ENCODE measurements around the gene NGLY1. TPM values are rescaled to one million over a fixed set of nuclear protein-coding genes. Genes with fewer than 3 reads are reported as not detected.

Gene NGLY1
- total and polyA plus RNA-seq, 10 of the 15 experiments (the other 5 are each of a cell fraction or from before 2014, with no cell fraction given) = 29.8 to 73.5 (median 47.0) TPM

DNA sequence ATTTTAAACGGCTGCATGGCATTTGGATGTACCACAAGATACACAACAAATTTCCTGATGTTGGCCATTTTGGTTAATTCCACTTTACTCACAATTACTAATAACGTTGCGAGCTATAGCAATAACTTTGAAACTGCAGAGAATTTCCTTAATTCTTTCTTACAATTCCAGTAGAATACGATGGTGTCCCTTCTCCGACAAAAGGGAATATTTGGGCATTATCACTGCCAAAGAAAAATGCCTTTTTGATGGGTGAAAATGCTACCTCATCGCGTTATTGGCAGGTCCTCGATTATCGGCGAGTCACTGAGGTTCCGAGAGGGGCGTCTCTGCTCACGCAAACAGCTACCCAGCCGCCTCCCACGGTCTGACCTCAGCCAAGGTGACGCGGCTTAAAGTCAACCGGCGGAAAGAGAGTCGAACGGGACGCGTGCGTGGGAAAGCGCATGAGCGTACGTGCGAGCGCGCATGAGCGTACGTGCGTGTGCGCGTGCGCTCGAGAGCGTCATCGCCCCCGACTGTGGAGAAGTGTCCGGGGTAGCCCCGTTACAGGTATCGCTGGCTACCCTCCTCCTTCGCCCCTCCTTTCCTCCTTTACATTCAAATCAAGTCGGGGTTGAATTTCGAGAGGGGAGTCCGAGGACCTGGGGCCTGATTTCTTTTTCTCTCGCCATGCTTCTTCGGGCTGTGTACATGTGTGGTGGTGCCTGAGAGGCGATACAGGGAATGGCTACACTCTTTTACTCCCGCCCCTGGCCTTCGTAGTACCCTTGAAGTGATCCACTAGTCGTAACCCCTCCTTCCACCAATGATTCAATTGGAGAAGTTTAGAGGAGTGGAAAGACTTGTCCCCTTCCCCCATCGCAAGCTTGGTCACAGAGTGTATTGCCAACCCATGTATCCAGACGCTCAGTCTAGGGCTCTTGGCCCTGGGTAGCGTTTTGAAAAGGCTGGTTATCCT is 6.6 kb upstream of the NGLY1 start, which contains the start of gene OXSM (continued):
- TF ChIP-seq EED (IDR thresholded peaks at IDR 0.05; ENCODE audit: low read depth) = 0 out of 2 replicates have a peak, but pooled peaks have one; percentile 53
- TF ChIP-seq, protein P1, sequence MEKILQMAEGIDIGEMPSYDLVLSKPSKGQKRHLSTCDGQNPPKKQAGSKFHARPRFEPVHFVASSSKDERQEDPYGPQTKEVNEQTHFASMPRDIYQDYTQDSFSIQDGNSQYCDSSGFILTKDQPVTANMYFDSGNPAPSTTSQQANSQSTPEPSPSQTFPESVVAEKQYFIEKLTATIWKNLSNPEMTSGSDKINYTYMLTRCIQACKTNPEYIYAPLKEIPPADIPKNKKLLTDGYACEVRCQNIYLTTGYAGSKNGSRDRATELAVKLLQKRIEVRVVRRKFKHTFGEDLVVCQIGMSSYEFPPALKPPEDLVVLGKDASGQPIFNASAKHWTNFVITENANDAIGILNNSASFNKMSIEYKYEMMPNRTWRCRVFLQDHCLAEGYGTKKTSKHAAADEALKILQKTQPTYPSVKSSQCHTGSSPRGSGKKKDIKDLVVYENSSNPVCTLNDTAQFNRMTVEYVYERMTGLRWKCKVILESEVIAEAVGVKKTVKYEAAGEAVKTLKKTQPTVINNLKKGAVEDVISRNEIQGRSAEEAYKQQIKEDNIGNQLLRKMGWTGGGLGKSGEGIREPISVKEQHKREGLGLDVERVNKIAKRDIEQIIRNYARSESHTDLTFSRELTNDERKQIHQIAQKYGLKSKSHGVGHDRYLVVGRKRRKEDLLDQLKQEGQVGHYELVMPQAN (conservative IDR thresholded peaks at IDR 0.05) = peak; percentile 45; the same call in 1 of the 2 replicates
- TF ChIP-seq RAD51 (IDR thresholded peaks at IDR 0.05) = no peak
- no peak for TF ChIP-seq HCFC1 (IDR thresholded peaks at IDR 0.05; ENCODE audit: low read length)
- TF ChIP-seq SUPT20H (IDR thresholded peaks at IDR 0.05; ENCODE audit: borderline replicate concordance, control insufficient read depth, low read depth, low read length) = no peak
- peak; percentile 50; the same call in 1 of the 2 replicates for TF ChIP-seq GATAD2B (conservative IDR thresholded peaks at IDR 0.05; ENCODE audit: low read depth)
- no peak for TF ChIP-seq SPI1 (IDR thresholded peaks at IDR 0.05; ENCODE audit: borderline replicate concordance, insufficient read depth, low read depth, low read length)
- TF ChIP-seq, protein P2, sequence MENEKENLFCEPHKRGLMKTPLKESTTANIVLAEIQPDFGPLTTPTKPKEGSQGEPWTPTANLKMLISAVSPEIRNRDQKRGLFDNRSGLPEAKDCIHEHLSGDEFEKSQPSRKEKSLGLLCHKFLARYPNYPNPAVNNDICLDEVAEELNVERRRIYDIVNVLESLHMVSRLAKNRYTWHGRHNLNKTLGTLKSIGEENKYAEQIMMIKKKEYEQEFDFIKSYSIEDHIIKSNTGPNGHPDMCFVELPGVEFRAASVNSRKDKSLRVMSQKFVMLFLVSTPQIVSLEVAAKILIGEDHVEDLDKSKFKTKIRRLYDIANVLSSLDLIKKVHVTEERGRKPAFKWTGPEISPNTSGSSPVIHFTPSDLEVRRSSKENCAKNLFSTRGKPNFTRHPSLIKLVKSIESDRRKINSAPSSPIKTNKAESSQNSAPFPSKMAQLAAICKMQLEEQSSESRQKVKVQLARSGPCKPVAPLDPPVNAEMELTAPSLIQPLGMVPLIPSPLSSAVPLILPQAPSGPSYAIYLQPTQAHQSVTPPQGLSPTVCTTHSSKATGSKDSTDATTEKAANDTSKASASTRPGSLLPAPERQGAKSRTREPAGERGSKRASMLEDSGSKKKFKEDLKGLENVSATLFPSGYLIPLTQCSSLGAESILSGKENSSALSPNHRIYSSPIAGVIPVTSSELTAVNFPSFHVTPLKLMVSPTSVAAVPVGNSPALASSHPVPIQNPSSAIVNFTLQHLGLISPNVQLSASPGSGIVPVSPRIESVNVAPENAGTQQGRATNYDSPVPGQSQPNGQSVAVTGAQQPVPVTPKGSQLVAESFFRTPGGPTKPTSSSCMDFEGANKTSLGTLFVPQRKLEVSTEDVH (IDR thresholded peaks at IDR 0.05; ENCODE audit: low read depth, partially characterized antibody) = no peak
- peak; percentile 22 for TF ChIP-seq MEF2B (IDR thresholded peaks at IDR 0.05; ENCODE audit: partially characterized antibody, poor library complexity, severe bottlenecking)
- peak; percentile 73; the same call in 1 of the 2 replicates for TF ChIP-seq MXI1 (IDR thresholded peaks at IDR 0.05; ENCODE audit: low read depth, low read length)
- TF ChIP-seq ASH2L (IDR thresholded peaks at IDR 0.05; ENCODE audit: borderline replicate concordance, low read depth) = no peak
- TF ChIP-seq, protein P3, sequence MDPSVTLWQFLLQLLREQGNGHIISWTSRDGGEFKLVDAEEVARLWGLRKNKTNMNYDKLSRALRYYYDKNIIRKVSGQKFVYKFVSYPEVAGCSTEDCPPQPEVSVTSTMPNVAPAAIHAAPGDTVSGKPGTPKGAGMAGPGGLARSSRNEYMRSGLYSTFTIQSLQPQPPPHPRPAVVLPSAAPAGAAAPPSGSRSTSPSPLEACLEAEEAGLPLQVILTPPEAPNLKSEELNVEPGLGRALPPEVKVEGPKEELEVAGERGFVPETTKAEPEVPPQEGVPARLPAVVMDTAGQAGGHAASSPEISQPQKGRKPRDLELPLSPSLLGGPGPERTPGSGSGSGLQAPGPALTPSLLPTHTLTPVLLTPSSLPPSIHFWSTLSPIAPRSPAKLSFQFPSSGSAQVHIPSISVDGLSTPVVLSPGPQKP (IDR thresholded peaks at IDR 0.05; ENCODE audit: low read depth, low read length) = no peak
- TF ChIP-seq PML (IDR thresholded peaks at IDR 0.05; ENCODE audit: low read length) = peak; percentile 86
- TF ChIP-seq HDAC2 (IDR thresholded peaks at IDR 0.05) = no peak
- TF ChIP-seq SMC3 (IDR thresholded peaks at IDR 0.05; ENCODE audit: borderline replicate concordance, low read length) = no peak
- no peak for TF ChIP-seq RBBP5 (conservative IDR thresholded peaks at IDR 0.05)
- TF ChIP-seq, protein P4, sequence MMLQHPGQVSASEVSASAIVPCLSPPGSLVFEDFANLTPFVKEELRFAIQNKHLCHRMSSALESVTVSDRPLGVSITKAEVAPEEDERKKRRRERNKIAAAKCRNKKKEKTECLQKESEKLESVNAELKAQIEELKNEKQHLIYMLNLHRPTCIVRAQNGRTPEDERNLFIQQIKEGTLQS (IDR thresholded peaks at IDR 0.05; ENCODE audit: borderline replicate concordance, extremely low read depth, low read depth, low read length) = no peak
- peak in 1 of 2 experiments; percentile 60; a peak in 2 of 4 replicates for TF ChIP-seq IKZF2 (IDR thresholded peaks at IDR 0.05)
- TF ChIP-seq, protein P5, sequence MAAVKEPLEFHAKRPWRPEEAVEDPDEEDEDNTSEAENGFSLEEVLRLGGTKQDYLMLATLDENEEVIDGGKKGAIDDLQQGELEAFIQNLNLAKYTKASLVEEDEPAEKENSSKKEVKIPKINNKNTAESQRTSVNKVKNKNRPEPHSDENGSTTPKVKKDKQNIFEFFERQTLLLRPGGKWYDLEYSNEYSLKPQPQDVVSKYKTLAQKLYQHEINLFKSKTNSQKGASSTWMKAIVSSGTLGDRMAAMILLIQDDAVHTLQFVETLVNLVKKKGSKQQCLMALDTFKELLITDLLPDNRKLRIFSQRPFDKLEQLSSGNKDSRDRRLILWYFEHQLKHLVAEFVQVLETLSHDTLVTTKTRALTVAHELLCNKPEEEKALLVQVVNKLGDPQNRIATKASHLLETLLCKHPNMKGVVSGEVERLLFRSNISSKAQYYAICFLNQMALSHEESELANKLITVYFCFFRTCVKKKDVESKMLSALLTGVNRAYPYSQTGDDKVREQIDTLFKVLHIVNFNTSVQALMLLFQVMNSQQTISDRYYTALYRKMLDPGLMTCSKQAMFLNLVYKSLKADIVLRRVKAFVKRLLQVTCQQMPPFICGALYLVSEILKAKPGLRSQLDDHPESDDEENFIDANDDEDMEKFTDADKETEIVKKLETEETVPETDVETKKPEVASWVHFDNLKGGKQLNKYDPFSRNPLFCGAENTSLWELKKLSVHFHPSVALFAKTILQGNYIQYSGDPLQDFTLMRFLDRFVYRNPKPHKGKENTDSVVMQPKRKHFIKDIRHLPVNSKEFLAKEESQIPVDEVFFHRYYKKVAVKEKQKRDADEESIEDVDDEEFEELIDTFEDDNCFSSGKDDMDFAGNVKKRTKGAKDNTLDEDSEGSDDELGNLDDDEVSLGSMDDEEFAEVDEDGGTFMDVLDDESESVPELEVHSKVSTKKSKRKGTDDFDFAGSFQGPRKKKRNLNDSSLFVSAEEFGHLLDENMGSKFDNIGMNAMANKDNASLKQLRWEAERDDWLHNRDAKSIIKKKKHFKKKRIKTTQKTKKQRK (IDR thresholded peaks at IDR 0.05; ENCODE audit: low read depth, low read length) = no peak

Measured in GM12878 (cell line).